HG02763 (cell line): ENCODE measurements around the gene CDH15.

Experiments used
- ATAC-seq: cut with Tn5 transposase; IDR thresholded peaks from one replicate; pipeline ENCODE4 v1.9.1; 2021; ENCODE audit warnings: mild to moderate bottlenecking, moderate library complexity; ENCODE audit not compliant: unreplicated experiment

Gene CDH15

GRCh38 chr16:89140401-89140800 is 31.1 kb upstream of the CDH15 start:
- no peak for ATAC-seq

- no peak for ATAC-seq
Measured at GRCh38 chr16:89140981-89141883, 30.3 kb upstream of the CDH15 start.

DNA sequence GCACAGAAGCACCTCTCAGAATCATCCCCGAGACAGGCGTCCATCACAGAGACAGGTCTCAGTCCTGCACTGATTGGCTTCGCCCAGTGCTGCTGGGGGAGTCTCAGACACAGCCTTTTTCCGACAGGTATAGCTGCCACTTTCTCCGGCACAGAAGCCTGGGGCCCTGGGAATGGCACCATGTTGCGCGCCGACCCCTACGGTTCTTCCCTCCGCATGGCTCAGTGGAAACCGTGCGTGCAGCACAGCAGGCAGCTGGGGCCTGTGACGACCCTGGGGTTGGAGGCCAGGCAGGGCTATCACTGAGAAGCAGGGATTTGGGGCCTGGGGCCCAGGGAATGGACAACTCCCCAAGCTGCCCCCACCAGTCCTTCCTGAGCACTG is 29.7 kb upstream of the CDH15 start:
- ATAC-seq = no peak

DNA sequence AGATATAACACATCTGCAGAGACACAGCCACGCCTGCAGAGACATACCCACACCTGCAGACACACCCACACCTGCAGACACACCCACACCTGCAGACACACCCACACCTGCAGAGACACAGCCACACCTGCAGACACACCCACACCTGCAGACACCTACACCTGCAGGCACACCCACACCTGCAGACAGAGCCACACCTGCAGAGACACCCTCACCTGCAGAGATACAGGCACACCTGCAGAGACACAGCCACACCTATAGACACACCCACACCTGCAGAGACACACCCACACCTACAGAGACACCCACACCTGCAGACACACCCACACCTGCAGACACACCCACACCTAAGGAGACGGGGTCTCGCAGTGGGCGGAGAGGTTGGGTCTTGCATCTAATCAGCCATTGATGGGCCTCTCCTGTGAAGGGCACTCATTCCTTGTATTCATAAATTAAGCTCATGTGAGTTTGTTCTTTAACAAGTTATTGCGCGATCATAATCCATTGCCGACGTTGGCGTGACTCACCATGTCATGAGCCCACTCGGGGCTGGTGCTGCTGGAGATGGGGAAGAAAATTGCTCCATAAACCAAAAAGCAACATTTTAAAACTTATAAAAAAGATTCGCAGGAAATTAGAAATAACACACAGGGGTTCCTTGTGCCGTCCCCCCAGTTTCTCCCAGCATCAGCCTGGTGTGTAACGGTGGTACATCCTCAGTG is 28.9 kb upstream of the CDH15 start:
- ATAC-seq = no peak

- no peak for ATAC-seq
Measured at GRCh38 chr16:89143201-89143741, 28.3 kb upstream of the CDH15 start.

GRCh38 chr16:89143911-89144675 is 27.5 kb upstream of the CDH15 start:
- no peak for ATAC-seq

GRCh38 chr16:89144681-89145080 is 26.9 kb upstream of the CDH15 start:
- ATAC-seq = no peak

DNA sequence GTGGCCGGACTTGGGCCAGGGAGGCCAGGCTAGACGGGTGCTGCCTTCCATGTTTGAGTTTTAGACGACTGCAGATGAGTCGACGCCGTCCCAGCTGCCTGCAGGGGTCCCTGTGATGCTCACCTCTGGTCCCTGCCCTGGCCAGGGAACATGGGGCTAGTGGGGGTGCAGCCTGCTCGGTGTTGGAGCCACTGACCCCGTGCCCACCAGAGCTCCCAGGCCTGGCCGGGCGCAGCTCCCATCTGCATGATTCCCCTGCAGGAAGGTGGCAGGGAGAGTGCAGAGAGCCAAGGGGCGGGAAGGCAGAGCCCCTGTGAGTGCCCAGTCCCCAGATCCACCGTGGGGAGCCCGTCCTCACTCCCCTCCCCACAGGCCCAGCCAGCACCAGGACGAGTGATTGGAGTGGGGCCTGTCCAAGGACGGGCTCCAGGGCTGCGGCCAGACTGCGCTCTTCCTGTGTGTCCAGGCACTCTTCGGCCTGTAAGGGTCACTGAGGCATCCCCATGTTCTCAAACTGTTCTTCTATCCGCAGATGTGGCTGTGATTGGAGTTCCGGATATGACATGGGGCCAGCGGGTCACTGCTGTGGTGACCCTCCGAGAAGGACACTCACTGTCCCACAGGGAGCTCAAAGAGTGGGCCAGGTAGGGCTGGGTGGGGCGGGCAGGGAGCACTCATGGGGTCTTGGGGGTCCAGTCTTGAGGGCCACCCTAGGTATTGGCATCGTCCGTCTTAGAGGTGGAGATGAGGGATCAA is 26.0 kb upstream of the CDH15 start:
- no peak for ATAC-seq

GRCh38 chr16:89146211-89147005 is 25.1 kb upstream of the CDH15 start:
- no peak for ATAC-seq

- ATAC-seq = no peak
Measured at GRCh38 chr16:89147085-89147817, 24.3 kb upstream of the CDH15 start.

DNA sequence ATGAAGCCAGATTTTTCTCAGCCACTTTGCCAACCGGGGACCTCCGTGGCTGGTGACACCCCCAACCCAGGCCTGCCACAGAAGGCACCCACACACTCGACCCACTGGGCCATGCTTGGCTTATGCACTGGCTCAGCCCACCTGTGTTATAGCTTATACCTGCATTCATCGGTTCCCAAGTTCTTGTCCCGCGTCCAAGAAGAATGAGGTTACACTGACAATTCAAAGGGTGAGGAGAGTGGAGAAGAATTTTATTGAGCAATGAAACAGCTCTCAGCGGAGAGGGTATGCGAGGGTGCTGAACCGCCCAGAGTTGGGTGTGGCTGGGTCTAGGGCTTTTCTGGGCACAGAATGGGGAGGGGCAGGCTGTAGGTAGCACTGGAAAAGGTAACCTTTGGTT is 22.2 kb upstream of the CDH15 start:
- no peak for ATAC-seq

- ATAC-seq = no peak
Measured at GRCh38 chr16:89150090-89150835, 21.3 kb upstream of the CDH15 start.

DNA sequence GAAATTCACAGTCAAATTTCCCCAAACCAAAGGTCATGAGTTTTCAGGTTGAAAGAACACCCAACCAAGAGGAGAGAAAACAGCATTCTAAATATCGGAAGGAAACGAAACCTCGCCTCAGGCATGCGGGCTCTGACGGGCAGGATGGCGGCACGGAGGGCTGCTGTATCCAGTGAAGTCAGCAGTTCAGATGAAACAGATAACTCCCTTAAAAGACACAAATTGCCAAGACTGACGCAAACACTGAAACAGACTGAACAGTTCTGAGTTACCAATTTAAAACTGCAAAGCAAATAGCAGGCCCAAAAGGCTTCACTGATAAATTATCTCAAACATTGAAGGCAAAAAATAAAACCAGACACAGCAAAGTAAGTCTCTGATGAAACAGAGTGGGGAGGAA is 20.6 kb upstream of the CDH15 start:
- no peak for ATAC-seq

DNA sequence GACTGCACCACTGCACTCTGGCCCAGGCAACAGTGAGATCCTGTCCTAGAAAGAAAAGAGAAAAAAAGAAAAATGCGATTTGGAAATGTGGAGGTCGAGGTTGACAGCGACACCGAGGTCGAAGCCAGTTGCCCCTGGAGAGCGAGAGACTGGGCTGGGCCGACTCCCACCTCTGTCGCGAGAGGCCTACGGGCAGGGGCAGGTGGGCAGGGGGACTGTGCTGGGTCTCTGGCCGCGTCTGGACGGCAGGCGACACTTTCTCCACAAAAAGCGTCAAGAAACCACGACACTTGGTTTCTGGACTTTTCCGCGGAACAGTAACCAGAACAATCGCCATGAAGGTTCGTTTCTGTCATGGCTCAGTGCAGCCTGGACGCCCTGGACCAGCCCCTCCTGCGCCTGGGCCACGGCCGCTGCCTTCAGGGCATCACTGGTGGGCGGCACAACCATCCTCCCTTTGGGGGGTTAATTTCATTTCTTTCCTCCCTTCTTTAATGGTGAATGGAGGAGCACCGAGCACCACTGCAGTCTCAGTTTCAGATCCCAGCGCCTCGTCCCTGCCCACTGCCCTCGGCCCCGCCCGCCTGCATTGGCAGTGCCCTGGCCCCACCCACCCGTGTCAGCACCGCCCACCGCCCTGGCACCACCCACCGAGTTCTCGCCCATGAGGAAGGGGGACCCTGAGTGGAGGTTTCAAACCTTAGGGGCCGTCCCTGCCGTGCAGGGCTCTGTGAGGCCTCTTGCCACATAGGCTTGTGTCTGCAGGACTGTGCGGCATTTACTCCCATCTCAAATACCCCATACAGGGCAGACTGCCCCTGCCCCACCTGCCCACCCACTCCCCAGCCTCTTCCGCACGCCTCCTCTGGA is 18.5 kb upstream of the CDH15 start:
- no peak for ATAC-seq

- no peak for ATAC-seq
Measured at GRCh38 chr16:89153848-89154271, 17.7 kb upstream of the CDH15 start.

- no peak for ATAC-seq
Measured at GRCh38 chr16:89154390-89155183, 17.0 kb upstream of the CDH15 start.
